Hepatic stellate cell (primary cell): Measurements from ENCODE around the gene DTYMK.
"Not testable (repeated sequence)": the region's sequence is repeated elsewhere in the genome, so short reads cannot be mapped to it uniquely, and the experiment has no call there.

Experiments
- DNase-seq: peaks from one replicate; pipeline ENCODE4 v3.0.0; 2011; ENCODE audit warnings: low spot score

DTYMK gene

DNA sequence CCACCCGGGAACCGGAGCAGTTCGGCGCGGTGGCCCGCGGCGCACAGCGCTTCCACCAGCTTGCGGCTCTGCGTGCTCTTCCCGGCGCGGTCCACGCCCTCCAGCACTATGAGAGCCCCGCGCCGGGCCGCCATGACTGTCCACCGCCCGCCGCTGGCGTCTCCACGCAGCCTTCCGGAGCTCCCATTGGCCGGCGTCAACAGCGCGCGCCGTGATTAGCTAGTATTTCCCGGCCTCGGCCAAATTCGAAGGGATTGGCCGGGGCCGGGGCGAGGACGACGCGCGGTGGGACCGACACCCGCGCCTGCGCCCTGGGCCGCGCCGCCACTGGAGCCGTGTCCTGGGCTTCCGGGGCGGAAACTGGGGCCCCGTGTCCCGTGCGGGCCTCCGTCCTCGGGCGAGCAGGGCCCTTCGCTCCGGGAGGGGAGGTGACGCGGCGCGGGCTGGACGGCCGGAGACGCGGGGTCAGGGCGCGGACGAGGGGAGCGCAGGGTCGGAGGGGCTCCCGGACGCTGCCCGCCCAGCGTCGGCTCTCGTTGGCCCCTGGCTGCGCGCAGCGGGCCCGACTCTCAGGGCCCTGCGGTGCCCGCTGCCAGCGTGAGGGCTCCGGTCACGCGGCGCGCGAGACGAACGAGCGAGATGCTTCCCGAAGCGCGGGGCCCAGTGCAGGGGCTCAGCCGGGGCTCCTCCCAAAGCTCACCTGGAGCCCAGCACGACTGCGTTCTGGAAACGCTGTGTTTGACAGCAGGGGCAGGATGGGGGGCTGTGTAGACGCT is at the start of gene DTYMK:
TSS of gene DTYMK (minus strand) at position 166 of the 776 bp plus-strand sequence. CDS start at position 134, 32 bp downstream.
- DNase-seq = peak; percentile 99

DNA sequence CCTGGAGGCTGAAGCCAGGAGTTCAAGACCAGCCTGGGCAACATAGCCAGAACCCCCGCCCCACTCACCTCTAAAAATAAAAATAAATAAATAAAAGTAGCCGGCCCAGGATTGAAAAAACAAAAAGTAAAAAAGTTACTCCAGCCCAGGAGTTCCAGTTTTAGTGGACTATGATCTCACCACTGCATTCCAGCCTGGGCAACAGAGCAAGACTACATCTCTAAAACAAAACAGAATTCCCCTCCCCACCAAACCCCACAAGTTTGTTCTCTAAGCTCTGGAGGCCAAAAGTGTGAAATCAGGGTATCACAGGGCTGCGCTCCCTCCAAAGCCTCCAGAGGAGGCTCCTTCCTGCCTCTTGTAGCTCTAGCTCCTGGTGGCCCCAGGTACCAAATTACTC is 49.5 kb upstream of the DTYMK start:
- DNase-seq = no peak

DNA sequence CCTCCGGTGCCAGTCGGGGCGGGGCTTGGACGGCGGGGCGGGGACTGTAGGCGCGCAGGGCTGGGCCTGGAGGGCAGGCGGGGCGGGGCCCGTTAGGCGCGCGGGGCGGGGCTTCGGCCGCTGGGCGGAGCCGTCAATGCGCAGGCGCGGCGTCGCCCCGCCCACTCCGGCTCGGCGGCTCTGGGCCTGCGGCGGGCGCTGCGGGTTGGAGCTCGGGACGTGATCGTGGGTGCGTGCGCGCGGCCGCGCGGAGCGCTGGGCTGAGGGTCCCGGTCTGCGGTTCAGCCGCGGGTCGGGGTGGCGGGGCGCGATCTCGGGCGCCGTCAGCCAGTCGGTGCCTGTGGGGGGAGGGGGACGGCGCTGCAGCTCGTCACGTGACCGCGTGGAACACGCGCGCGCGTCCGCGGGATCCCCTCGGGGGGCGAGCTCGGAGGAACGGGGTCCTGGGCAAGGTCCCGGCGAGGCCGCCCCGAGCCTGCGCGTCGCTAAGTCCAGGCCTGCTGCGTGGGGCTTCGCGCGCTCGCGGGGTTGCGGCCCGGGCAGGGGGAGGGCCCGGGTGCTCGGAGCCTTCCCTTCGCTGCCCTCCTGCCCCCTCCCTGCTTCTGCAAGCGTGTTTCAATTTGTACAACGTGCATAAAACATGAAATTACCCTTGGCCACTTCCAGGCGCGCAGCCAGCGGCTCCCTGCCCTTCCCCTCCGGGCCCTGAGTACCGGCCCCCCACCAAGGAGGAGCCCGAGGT is 48.0 kb upstream of the DTYMK start, which contains the start of gene D2HGDH:
TSS of gene D2HGDH (plus strand) at position 164 of the 742 bp plus-strand sequence. CDS start 595 bp downstream, outside the sequence.
- DNase-seq = peak; percentile 92

GRCh38 chr2:241734208-241734466 is 47.5 kb upstream of the DTYMK start:
- no peak for DNase-seq

DNA sequence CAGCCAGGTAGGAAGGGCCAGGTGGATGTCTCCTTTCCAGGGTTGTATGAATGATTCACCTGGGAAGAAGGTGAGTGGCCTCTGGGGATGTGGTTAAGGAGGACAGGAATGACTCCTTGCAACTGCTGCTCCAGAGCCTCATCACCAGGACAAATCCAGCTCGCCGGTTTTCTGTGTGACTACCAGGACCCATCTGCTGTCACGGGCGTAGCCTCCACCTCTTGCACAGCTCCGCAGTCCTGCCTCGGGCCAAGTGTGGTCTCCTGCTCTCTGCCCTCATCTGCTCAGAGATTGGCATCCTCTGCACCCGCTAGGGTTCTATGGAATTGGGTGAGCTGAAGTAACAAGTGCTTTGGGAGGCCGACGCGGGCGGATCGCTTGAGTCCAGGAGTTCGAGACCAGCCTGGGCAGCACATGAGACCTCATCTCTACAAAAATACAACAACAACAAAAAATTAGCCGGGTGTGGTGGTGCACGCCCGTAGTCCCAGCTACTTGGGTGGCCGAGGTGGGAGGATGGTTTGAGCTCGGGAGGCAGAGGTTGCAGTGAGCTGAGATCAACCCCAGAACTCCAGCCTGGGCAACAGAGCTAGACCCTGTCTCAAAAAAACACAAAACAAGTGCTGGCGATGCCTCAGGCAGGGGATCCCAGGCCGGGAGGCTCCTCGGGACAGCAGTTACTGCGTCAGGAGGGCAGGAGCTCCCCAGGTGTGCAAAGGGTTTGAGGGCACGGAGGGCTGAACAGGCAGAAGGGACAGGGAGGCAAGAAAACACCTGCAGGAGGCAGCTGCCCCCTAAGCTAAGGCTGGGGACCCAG is 47.0 kb upstream of the DTYMK start:
- no peak for DNase-seq

DNA sequence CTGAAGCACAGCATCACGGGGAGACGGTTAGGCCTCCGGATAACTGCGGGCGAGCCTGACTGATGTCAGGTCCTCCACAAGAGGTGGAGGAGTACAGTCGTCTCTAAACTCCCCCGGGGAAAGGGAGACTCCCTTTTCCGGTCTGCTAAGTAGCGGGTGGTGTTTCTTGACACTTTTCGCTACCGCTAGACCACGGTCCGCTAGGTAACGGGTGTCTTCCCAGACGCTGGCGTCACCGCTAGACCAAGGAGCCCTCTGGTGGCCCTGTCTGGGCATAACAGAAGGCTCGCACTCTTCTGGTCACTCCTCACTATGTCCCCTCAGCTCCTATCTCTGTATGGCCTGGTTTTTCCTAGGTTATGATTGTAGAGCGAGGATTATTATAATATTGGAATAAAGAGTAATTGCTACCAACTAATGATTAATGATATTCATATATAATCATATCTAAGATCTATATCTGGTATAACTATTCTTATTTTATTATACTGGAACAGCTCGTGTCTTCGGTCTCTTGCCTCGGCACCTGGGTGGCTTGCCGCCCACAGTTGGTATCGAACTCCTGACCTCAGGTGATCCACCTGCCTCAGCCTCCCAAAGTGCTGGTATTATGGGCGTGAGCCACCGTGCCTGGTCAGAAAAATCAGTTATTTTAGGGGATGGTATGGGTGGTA is 46.0 kb upstream of the DTYMK start:
- DNase-seq = not testable (repeated sequence)

DNA sequence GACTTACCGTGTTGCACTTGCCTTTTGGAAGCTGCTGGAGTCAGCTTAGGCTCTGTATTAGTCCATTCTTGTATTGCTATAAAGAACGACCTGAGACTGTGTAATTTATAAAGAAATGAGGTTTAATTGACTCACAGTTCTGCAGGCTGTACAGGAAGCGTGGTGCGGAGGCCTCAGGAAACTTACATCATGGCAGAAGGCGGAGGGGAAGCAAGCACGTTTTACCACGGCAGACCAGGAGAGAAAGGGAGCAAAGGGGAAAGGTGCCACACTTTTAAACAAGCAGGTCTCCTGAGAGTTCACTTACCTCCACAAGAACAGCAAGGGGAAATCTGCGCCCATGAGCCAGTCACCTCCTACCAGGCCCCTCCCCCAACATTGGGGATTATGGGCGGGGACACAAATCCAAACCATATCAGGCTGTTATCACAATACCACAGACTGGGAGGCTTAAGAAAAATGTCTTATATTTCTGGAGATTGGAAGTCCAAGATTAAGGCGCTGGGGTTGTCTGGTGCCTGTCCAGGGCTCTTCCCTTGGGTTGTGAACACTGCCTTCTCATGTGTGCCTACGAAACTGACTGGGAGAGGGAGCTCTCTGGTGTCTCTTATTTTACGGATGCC is 44.2 kb upstream of the DTYMK start:
- no peak for DNase-seq

- DNase-seq = no peak
Observed at GRCh38 chr2:241729868-241730267, 43.3 kb upstream of the DTYMK start.

GRCh38 chr2:241728627-241729026 is 42.0 kb upstream of the DTYMK start:
- no peak for DNase-seq

DNA sequence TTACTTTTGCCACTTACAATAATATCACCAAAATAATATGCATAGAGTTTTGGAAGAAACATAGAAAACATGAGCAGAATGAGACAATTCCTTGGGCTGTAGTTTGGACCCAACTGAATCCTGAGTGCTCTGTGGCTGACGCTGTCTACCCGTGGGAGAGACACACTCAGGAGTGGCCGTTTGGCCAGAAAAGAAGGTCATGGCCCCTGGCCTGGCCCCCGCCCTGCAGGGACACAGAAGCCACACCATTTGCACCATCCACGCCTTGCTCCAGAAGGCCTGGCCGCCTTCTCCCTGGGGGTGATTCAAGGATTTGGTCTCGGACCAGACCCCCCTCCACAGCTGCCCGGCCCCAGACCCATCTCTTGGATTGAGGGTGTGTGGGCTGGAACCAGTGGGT is 41.4 kb upstream of the DTYMK start:
- DNase-seq = no peak

DNA sequence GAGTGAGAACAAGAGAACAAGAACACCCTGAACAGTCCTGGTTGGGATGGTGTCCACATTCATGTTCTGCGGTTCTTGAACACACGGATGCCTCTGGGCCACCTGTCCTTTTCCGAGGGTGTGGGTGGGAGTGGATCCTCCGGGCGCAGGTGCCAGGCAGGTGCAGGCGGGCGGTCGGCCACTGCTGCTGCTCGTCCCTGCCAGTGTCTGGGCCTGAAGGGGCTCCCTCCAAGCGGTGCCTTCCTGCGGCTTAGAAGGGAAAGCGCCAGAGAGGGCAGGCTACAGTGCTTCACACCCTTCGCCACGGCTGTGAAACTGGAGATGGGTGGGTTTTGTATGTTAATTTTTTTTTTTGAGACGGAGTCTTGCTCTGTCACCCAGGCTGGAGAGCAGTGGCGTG is 39.8 kb upstream of the DTYMK start:
- no peak for DNase-seq

GRCh38 chr2:241724975-241725870 is 38.6 kb upstream of the DTYMK start:
- no peak for DNase-seq

- DNase-seq = no peak
Observed at GRCh38 chr2:241724259-241724974, 37.8 kb upstream of the DTYMK start.

DNA sequence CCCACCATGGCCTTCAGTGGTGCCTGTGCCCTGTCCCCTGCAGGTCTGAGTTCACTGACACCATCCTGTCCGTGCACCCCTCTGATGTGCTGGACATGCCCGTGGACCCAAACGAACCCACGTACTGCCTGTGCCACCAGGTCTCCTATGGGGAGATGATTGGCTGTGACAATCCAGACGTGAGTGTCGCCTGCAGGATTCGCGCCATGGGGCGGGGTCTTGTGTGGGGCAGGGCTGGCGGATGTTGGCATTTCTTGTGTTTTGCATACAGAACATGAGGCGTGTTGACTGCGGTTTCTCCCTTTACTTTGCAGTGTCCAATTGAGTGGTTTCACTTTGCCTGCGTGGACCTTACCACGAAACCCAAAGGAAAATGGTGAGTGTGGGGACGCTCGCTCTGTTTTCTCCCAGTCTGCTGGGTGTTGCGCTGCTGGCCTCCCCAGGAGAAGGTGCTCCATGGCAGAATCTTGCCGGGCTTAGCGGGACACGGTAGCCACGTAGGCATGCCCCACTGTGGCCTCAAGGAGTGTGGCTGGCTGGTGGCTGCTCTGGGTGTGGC is 36.4 kb upstream of the DTYMK start:
- DNase-seq = no peak

GRCh38 chr2:241721852-241722251 is 35.2 kb upstream of the DTYMK start:
- DNase-seq = no peak

GRCh38 chr2:241720560-241720959 is 33.9 kb upstream of the DTYMK start:
- no peak for DNase-seq

DNA sequence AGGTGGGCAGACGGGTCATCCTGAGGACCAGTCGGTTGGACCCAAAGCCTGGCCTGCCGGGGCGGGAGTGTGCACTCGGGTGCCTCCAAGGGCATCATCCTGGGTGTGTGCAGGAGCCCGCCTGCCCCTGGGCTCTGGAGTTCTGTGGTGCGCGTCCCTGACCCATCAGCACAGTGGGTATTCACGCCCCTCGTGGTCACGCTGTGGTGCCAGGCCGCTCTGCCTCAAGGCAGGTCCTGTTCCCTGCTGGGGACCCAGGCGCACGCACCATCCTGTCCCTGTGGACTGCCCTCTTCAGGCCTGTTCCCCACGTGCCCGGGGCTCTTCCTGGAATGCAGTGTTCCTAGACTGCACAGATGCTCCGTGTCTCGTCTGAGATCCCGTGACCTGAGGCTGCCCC is 33.5 kb upstream of the DTYMK start:
- no peak for DNase-seq

GRCh38 chr2:241719093-241719492 is 32.5 kb upstream of the DTYMK start:
- DNase-seq = no peak

- no peak for DNase-seq
Observed at GRCh38 chr2:241708879-241709278, 22.3 kb upstream of the DTYMK start.

- DNase-seq = no peak
Observed at GRCh38 chr2:241706537-241706936, 19.9 kb upstream of the DTYMK start.
